ENCODE measurements around the gene DTNB.

DNA sequence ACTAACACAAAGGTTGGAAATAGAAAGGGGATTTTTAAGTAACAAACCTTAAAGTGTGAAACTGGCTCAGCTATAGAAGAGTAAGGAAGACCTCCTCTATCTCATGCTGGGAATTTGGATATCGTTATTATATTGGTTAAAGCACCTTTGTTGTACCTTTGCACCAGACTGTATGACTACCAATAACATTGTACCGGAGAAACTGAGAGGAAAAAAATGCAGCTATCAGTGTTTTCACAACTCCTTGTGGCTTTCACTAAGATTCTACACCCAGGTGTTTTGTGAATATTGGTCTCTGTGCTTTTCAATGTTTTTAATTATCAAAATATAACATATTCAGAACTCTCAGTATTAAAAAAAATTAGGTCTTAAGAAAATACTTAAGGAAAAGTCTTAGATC, 48.7 kb downstream of the DTNB start:
- TF ChIP-seq EZH2 (IDR thresholded peaks at IDR 0.05) (no peak), POLR2AphosphoS5 (IDR thresholded peaks at IDR 0.05; ENCODE audit: borderline replicate concordance, low read depth, low read length) (no peak), FOXP2 (optimal IDR thresholded peaks at IDR 0.05; ENCODE audit: control extremely low read depth, extremely low read length, insufficient read depth) (no peak)
